Natural killer cell (primary cell): ENCODE results near the gene CORO7. TPM values are rescaled to one million over a fixed set of nuclear protein-coding genes. Genes with fewer than 3 reads are reported as not detected.
A peak's percentile ranks its signal among the peaks of the same experiment; 100 is the strongest.

Experiments used
- ATAC-seq, 3 donors: fragments of 150-1000 bp in 2 of 3; fragments of 200-7000 bp in 1 of 3; cut with Tn5 transposase; 1 replicate in 1 of 3; 2 replicates in 2 of 3; pipeline ENCODE4 v1.10.0; 2021; ENCODE audit warnings: mild to moderate bottlenecking in 2 of 3, moderate library complexity in 2 of 3
- DNase-seq, 2 donors: peaks; one replicate each; pipeline versions ENCODE4 v3.0.0 to v3.0.0-alpha.2; 2013 to 2021; ENCODE audit warnings: mixed read lengths in 1 of 2
- H3K27ac ChIP-seq: one replicate; pipeline ENCODE4 v1.5.1; 2013; ENCODE audit warnings: mild to moderate bottlenecking, low read length
- H3K27me3 ChIP-seq: one replicate; pipeline ENCODE4 v1.6.1; 2013; ENCODE audit warnings: low read length; ENCODE audit not compliant: control insufficient read depth, insufficient read depth
- H3K36me3 ChIP-seq: one replicate; pipeline ENCODE4 v1.6.1; 2013; ENCODE audit warnings: low read length; ENCODE audit not compliant: control insufficient read depth, insufficient read depth
- H3K4me1 ChIP-seq: one replicate; pipeline ENCODE4 v1.6.1; 2013; ENCODE audit warnings: low read length; ENCODE audit not compliant: control insufficient read depth, insufficient read depth
- H3K4me3 ChIP-seq: one replicate; pipeline ENCODE4 v1.5.1; 2013; ENCODE audit warnings: low read length
- H3K9me3 ChIP-seq: one replicate; pipeline ENCODE4 v1.6.1; 2013; ENCODE audit warnings: low read length; ENCODE audit not compliant: control insufficient read depth, insufficient read depth
- H3K27ac Mint-ChIP-seq, 2 donors: one replicate each; pipeline ENCODE4 v1.8.0; 2022; ENCODE audit warnings: mild to moderate bottlenecking in 2 of 2, mixed read lengths in 2 of 2, moderate library complexity in 1 of 2
- H3K27me3 Mint-ChIP-seq, 2 donors: one replicate each; pipeline ENCODE4 v1.8.0; 2022; ENCODE audit warnings: low read depth in 2 of 2, mixed read lengths in 2 of 2
- H3K36me3 Mint-ChIP-seq: one replicate; pipeline ENCODE4 v1.8.0; 2022; ENCODE audit warnings: mixed read lengths
- H3K4me1 Mint-ChIP-seq, 2 donors: one replicate each; pipeline ENCODE4 v1.8.0; 2022; ENCODE audit warnings: mixed read lengths in 2 of 2
- H3K4me3 Mint-ChIP-seq: one replicate; pipeline ENCODE4 v1.8.0; 2022; ENCODE audit warnings: mild to moderate bottlenecking, moderate library complexity, mixed read lengths
- H3K9me3 Mint-ChIP-seq, 2 donors: one replicate each; pipeline ENCODE4 v1.8.0; 2022; ENCODE audit warnings: mixed read lengths in 2 of 2
- WGBS: methylation state at CpG from one replicate; pipeline ENCODE4 v1.1.7; 2013; ENCODE audit warnings: missing lambda C conversion rate; ENCODE audit not compliant: insufficient coverage; 5-methylcytosine and 5-hydroxymethylcytosine counted together
- intact Hi-C: fragments of 100-400 bp; cut with micrococcal nuclease; formaldehyde crosslinking; loops from one replicate; pipeline ENCODE4 v1.14.2; 2022
- total RNA-seq, 4 donors: library from RNA; stranded (reverse); fragments of 120-200 nt in 1 of 4; gene quantifications; one replicate each; pipeline versions ENCODE4 v1.2.3 to v1.2.4, GENCODE V29; 2013 to 2022
- TF ChIP-seq, protein P1 (sequence below): fragments of 200-600 bp; IDR thresholded peaks from one replicate; pipeline ENCODE4 v1.8.0; 2022; ENCODE audit warnings: antibody characterized with exemption

The CORO7 gene
- total RNA-seq, 3 donors from 2014 or later (not counting 1 experiment from before 2014, with no cell fraction given): 335 to 425 (median 415) TPM

- H3K4me1 Mint-ChIP-seq: peaks cover 0 to 25% of the 10 kb centered on the region in 2 donors
- H3K27me3 Mint-ChIP-seq: no peaks in the 10 kb centered on the region
- WGBS: 95% methylated on average over 15 of the region's 15 CpGs
- H3K4me3 Mint-ChIP-seq: peak overlapping the region; percentile 9
- TF ChIP-seq, protein P1, sequence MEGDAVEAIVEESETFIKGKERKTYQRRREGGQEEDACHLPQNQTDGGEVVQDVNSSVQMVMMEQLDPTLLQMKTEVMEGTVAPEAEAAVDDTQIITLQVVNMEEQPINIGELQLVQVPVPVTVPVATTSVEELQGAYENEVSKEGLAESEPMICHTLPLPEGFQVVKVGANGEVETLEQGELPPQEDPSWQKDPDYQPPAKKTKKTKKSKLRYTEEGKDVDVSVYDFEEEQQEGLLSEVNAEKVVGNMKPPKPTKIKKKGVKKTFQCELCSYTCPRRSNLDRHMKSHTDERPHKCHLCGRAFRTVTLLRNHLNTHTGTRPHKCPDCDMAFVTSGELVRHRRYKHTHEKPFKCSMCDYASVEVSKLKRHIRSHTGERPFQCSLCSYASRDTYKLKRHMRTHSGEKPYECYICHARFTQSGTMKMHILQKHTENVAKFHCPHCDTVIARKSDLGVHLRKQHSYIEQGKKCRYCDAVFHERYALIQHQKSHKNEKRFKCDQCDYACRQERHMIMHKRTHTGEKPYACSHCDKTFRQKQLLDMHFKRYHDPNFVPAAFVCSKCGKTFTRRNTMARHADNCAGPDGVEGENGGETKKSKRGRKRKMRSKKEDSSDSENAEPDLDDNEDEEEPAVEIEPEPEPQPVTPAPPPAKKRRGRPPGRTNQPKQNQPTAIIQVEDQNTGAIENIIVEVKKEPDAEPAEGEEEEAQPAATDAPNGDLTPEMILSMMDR: no peak
- peak in 1 of 3 donors; percentile 5 for ATAC-seq
- Histone ChIP-seq H3K27me3 (no peaks in the 10 kb centered on the region), H3K36me3 (peaks cover 24% of the 10 kb centered on the region), H3K27ac (no peak overlapping the region), H3K9me3 (no peaks in the 10 kb centered on the region), H3K4me3 (no peak overlapping the region), H3K4me1 (peaks cover 7% of the 10 kb centered on the region)
- DNase-seq: no peak
- intact Hi-C loops: no loop called here
- H3K9me3 Mint-ChIP-seq: no peaks in the 10 kb centered on the region
- no peaks in the 10 kb centered on the region for H3K36me3 Mint-ChIP-seq
- H3K27ac Mint-ChIP-seq: peak overlapping the region; percentile 54 to 64
These were observed 38.2 kb downstream of the CORO7 start for GRCh38 chr16:4378161-4378666.

DNA sequence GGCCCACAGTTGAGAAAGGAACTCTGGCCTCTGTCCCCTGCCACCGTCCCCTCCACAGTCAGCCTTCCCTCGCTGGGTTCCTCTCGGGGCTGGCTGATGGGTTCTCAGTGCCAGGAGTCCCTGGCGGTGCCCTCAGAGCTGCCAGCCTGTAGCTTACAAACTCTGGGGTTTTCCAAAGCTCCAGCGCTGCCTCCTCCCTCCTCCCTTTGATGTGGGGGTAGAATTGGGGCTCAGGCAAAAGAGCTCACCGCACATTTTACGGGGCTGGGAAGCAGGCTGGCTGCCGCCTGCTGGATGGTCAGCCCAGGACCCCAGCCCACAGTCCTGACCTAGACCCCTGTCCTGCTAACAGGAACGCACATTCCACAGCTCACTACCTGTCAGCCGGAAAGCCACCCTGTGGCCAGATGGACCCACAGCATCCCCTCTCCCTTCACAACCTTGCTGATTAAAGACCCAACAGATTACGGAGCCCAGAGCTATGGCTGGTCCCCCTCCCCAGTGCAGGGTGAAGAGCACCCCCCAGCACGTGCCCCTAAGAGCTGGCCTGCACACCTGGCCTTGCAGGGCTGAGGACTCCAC, 38.7 kb downstream of the CORO7 start:
- intact Hi-C loops: no loop called here
- Histone ChIP-seq H3K36me3 (peaks cover 22% of the 10 kb centered on the region), H3K4me3 (no peak overlapping the region), H3K27ac (no peak overlapping the region), H3K27me3 (no peaks in the 10 kb centered on the region), H3K9me3 (no peaks in the 10 kb centered on the region), H3K4me1 (peaks cover 12% of the 10 kb centered on the region)
- ATAC-seq: no peak
- no peak for DNase-seq
- no peaks in the 10 kb centered on the region for H3K9me3 Mint-ChIP-seq
- no peaks in the 10 kb centered on the region for H3K36me3 Mint-ChIP-seq
- H3K4me1 Mint-ChIP-seq: peaks cover 0 to 24% of the 10 kb centered on the region in 2 donors
- TF ChIP-seq, protein P1: no peak
- 89% methylated on average over 11 of the region's 12 CpGs for WGBS
- H3K4me3 Mint-ChIP-seq: peak overlapping the region; percentile 9
- H3K27ac Mint-ChIP-seq: peak overlapping the region; percentile 54 to 64
- H3K27me3 Mint-ChIP-seq: no peaks in the 10 kb centered on the region

GRCh38 chr16:4376893-4377572, 39.4 kb downstream of the CORO7 start:
- Mint-ChIP-seq H3K27me3 (no peaks in the 10 kb centered on the region), H3K36me3 (no peaks in the 10 kb centered on the region), H3K9me3 (no peaks in the 10 kb centered on the region), H3K4me3 (no peak overlapping the region), H3K27ac (no peak overlapping the region), H3K4me1 (peaks cover 0 to 30% of the 10 kb centered on the region in 2 donors)
- no peak for DNase-seq
- Histone ChIP-seq H3K27ac (no peak overlapping the region), H3K9me3 (no peaks in the 10 kb centered on the region), H3K4me3 (no peak overlapping the region), H3K27me3 (no peaks in the 10 kb centered on the region), H3K36me3 (peaks cover 19% of the 10 kb centered on the region), H3K4me1 (peaks cover 19% of the 10 kb centered on the region)
- intact Hi-C loops: no loop called here
- no peak for ATAC-seq
- WGBS: 97% methylated on average over 27 of the region's 27 CpGs
- TF ChIP-seq, protein P1: no peak
